Upper lobe of left lung (tissue), 4 donors: ENCODE measurements around the gene CD34.

Experiments
- CTCF ChIP-seq, 6 experiments: fragments of 450-650 bp in 4 of 6; fragments of 200-600 bp in 2 of 6; sonication (generic) in 2 of 6; IDR thresholded peaks; one replicate each; pipeline ENCODE4 v1.5.1; 2016 to 2019; ENCODE audit warnings: antibody characterized with exemption in 6 of 6
- EP300 ChIP-seq, 4 donors: sonication (generic); formaldehyde crosslinking; IDR thresholded peaks; one replicate each; pipeline ENCODE4 v1.5.1; 2017; ENCODE audit warnings: antibody characterized with exemption in 4 of 4, control low read depth in 2 of 4
- POLR2AphosphoS5 ChIP-seq, 2 donors: sonication (generic); formaldehyde crosslinking; IDR thresholded peaks; one replicate each; pipeline ENCODE4 v1.5.1; 2017; ENCODE audit warnings: antibody characterized with exemption in 2 of 2

- TF ChIP-seq CTCF (IDR thresholded peaks at IDR 0.05): no peak
- no peak for TF ChIP-seq EP300 (IDR thresholded peaks at IDR 0.05)
- no peak for TF ChIP-seq POLR2AphosphoS5 (IDR thresholded peaks at IDR 0.05)
Measured at GRCh38 chr1:207919523-207920170, 8.7 kb upstream of the CD34 start.
